GM23248 (cell line): ENCODE data around the gene SH3TC1. TPM values are rescaled to one million over a fixed set of nuclear protein-coding genes. Genes with fewer than 3 reads are reported as not detected.

Source experiments
- DNase-seq: peaks from one replicate; pipeline ENCODE4 v3.0.0-alpha.2; 2015
- H2AFZ ChIP-seq: fragments of 200-600 bp; sonication (generic); 2 replicates; pipeline ENCODE4 v1.6.1; 2016; ENCODE audit warnings: antibody characterized with exemption
- H3F3A ChIP-seq: fragments of 200-600 bp; sonication (generic); 2 replicates; pipeline ENCODE4 v1.6.1; 2016; ENCODE audit warnings: mild to moderate bottlenecking, antibody characterized with exemption, mixed run types; ENCODE audit not compliant: insufficient read depth
- H3K27ac ChIP-seq: fragments of 200-600 bp; sonication (generic); 2 replicates; pipeline ENCODE4 v1.5.1; 2016; ENCODE audit warnings: mild to moderate bottlenecking
- H3K27me3 ChIP-seq: fragments of 200-600 bp; sonication (generic); replicated peaks from 2 replicates; pipeline ENCODE4 v1.6.1; 2016; ENCODE audit warnings: mild to moderate bottlenecking; ENCODE audit not compliant: insufficient read depth
- H3K36me3 ChIP-seq: fragments of 200-600 bp; sonication (generic); 2 replicates; pipeline ENCODE4 v1.6.1; 2016; ENCODE audit warnings: low read depth, mild to moderate bottlenecking
- H3K4me1 ChIP-seq: fragments of 200-600 bp; sonication (generic); 2 replicates; pipeline ENCODE4 v1.6.1; 2016; ENCODE audit warnings: mild to moderate bottlenecking; ENCODE audit not compliant: insufficient read depth
- H3K4me2 ChIP-seq: fragments of 200-600 bp; sonication (generic); one replicate; pipeline ENCODE4 v1.6.1; 2016; ENCODE audit warnings: mild to moderate bottlenecking; ENCODE audit not compliant: unreplicated experiment
- H3K4me3 ChIP-seq: fragments of 200-600 bp; sonication (generic); 2 replicates; pipeline ENCODE4 v1.5.1; 2016; ENCODE audit warnings: mild to moderate bottlenecking
- H3K79me2 ChIP-seq: fragments of 200-600 bp; sonication (generic); 2 replicates; pipeline ENCODE4 v1.6.1; 2016; ENCODE audit warnings: mild to moderate bottlenecking; ENCODE audit not compliant: insufficient read depth
- H3K9ac ChIP-seq: fragments of 200-600 bp; sonication (generic); 2 replicates; pipeline ENCODE4 v1.6.1; 2016; ENCODE audit warnings: mild to moderate bottlenecking
- H3K9me2 ChIP-seq: fragments of 200-600 bp; sonication (generic); 2 replicates; pipeline ENCODE4 v1.6.1; 2016; ENCODE audit warnings: mixed run types, mild to moderate bottlenecking, moderate library complexity; ENCODE audit not compliant: insufficient read depth
- H3K9me3 ChIP-seq: fragments of 200-600 bp; sonication (generic); one replicate; pipeline ENCODE4 v1.6.1; 2017; ENCODE audit warnings: low read depth
- H4K20me1 ChIP-seq: fragments of 200-600 bp; sonication (generic); 2 replicates; pipeline ENCODE4 v1.6.0; 2016; ENCODE audit not compliant: insufficient read depth
- EZH2 ChIP-seq: fragments of 200-600 bp; sonication (generic); IDR thresholded peaks from 2 replicates; pipeline ENCODE4 v1.6.1; 2018; ENCODE audit warnings: antibody characterized with exemption, mild to moderate bottlenecking; ENCODE audit not compliant: insufficient read depth, poor library complexity, severe bottlenecking
- EZH2phosphoT487 ChIP-seq: fragments of 200-600 bp; sonication (generic); IDR thresholded peaks from 2 replicates; pipeline ENCODE4 v1.6.1; 2018; ENCODE audit warnings: antibody characterized with exemption, moderate library complexity, mild to moderate bottlenecking, low read depth; ENCODE audit not compliant: insufficient read depth
- WGBS, 2 experiments: methylation state at CpG; one replicate each; pipeline ENCODE4 v1.1.6; 2015 to 2017; ENCODE audit warnings: low lambda C conversion rate in 2 of 2, low coverage in 1 of 2; ENCODE audit errors: missing lambda C conversion rate in 2 of 2; 5-methylcytosine and 5-hydroxymethylcytosine counted together
- in situ Hi-C: fragments of 300-500 bp; cut with MboI; formaldehyde crosslinking; loops from 2 replicates; pipeline ENCODE4 v1.15.0; 2020
- polyA plus RNA-seq: library from polyadenylated mRNA; unstranded; fragments of >200 nt; fragmentation: Nextera tagmentation; extraction: Ambion mirVana; gene quantifications from 2 replicates; pipeline ENCODE4 v1.2.1, GENCODE V29; 2016
- total RNA-seq: library from RNA; depleted of rRNA; stranded (reverse); fragments of >200 nt; shearing (Covaris generic); gene quantifications from 2 replicates; pipeline ENCODE4 v1.2.3, GENCODE V29; 2014

The SH3TC1 gene
- total and polyA plus RNA-seq, 2 experiments from 2014 or later, result 2.3 to 6.5 TPM

DNA sequence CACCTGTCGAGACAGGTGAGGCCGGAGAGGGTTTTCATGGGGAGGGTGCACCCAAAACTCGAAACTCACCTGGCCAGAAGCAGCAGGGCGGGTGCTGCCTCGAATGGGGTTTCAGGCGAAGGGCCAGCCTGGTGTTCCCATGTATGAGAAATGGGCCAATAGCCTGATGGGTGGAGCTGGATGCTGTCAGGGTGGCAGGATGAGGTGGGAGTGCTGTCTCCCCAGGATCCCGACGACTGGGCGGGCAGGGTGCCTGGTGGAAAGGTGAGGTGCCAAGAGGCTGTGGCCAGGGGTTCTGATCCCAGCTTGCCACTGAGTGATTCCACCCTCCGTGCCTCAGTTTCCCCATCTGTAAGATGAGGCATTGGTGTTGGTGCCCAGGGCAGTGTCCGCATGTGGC, 16.8 kb upstream of the SH3TC1 start:
- no peak overlapping the region for H3K9ac ChIP-seq
- in situ Hi-C loops, result no loop called here
- no peak for DNase-seq
- H3K9me3 ChIP-seq, result no peaks in the 10 kb centered on the region
- H2AFZ ChIP-seq, result no peak overlapping the region
- WGBS, 2 experiments, result 87 to 88% methylated on average over 11 of the region's 11 CpGs
- H3K4me3 ChIP-seq, result no peak overlapping the region
- no peaks in the 10 kb centered on the region for H3K9me2 ChIP-seq
- H3K27ac ChIP-seq, result no peak overlapping the region
- no peak overlapping the region for H3K4me2 ChIP-seq
- H3F3A ChIP-seq, result peaks cover 18% of the 10 kb centered on the region
- H3K36me3 ChIP-seq, result no peaks in the 10 kb centered on the region
- H3K79me2 ChIP-seq, result no peaks in the 10 kb centered on the region
- H3K27me3 ChIP-seq, result no peaks in the 10 kb centered on the region; the same call in 1 of the 2 replicates
- no peaks in the 10 kb centered on the region for H4K20me1 ChIP-seq
- peaks cover 18% of the 10 kb centered on the region for H3K4me1 ChIP-seq
- no peak for TF ChIP-seq EZH2
- TF ChIP-seq EZH2phosphoT487, result no peak

DNA sequence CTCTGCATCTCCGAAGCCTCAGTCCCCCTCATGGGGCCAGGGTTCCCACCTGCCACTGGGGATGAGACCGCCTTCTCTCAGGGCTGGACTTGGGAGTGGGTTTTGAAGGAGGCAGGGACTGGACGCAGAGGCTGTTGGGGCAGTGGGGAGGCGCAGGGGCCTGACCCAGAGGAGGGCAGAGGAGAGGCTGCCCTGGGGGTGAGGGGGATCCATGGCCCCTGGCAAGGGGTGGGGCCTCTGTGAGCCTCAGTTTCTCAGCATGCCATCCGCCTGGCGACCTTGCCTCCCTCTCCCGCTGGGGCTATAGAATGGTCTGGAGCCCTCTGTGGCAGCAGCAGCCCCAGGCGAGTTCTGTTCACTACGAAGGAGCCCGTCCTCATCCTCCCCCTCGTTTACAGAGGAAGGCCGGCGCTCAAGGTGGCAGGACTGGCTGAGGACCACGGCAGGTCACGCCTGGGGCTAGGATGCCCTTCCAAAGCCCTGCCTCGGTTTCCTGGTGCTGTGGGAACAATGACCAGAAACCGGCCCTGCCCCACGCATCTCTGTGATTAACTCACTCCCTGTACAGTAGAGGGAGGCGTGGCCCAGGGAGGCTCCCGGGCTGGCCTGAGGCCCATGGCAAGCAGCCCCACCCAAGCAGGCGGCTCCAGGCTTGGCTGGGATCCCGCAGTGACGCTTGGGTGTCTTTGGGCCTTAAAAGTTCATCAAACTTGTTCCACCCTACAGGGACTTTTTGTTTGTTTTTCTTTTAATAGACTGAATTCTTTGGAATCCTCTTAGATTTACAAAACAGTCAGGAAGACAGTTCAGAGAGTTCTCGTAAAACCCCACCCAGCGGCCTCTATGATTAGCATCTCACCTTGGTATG, 16.0 kb upstream of the SH3TC1 start:
- WGBS, 2 experiments, result 45 to 47% methylated on average over 20 to 25 of the region's 25 CpGs
- Histone ChIP-seq H3K4me3 (no peak overlapping the region), H3F3A (peaks cover 18% of the 10 kb centered on the region), H3K4me1 (peaks cover 18% of the 10 kb centered on the region), H3K9me3 (no peaks in the 10 kb centered on the region), H4K20me1 (no peaks in the 10 kb centered on the region), H3K36me3 (no peaks in the 10 kb centered on the region), H3K4me2 (no peak overlapping the region), H2AFZ (no peak overlapping the region), H3K79me2 (no peaks in the 10 kb centered on the region), H3K27me3 (no peaks in the 10 kb centered on the region; the same call in 1 of the 2 replicates), H3K9me2 (no peaks in the 10 kb centered on the region), H3K27ac (no peak overlapping the region), H3K9ac (no peak overlapping the region)
- peak; percentile 94 for DNase-seq
- TF ChIP-seq EZH2, result no peak
- TF ChIP-seq EZH2phosphoT487, result no peak
- in situ Hi-C loops, result no loop called here

DNA sequence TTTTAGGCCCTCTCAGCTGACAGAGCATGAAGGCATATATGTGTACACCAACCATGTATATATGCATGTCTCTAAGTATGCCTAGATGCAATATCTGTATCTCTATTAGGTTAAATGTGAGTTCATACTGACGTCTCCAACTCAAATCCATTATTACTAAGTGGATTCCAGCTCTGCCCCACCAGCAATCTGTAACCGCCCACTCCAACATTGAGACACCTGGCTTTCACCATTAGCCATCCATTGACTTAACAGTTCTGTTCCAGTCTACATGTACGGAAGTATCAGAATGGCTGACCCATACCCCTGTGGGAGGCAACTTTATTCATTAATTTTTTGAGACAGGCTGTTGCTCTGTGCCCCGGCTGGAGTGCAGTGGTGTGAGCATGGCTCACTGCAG, 15.0 kb upstream of the SH3TC1 start:
- no peak for DNase-seq
- Histone ChIP-seq H3K4me3 (no peak overlapping the region), H3K9ac (no peak overlapping the region), H3K9me2 (no peaks in the 10 kb centered on the region), H3F3A (peaks cover 18% of the 10 kb centered on the region), H3K27me3 (no peaks in the 10 kb centered on the region; the same call in 1 of the 2 replicates), H2AFZ (no peak overlapping the region), H3K9me3 (no peaks in the 10 kb centered on the region), H3K27ac (no peak overlapping the region), H3K36me3 (no peaks in the 10 kb centered on the region), H4K20me1 (no peaks in the 10 kb centered on the region), H3K79me2 (no peaks in the 10 kb centered on the region), H3K4me2 (no peak overlapping the region), H3K4me1 (peaks cover 18% of the 10 kb centered on the region)
- WGBS, 2 experiments, result 74 to 80% methylated on average over 4 of the region's 4 CpGs
- in situ Hi-C loops, result no loop called here
- TF ChIP-seq EZH2phosphoT487 (no peak), EZH2 (no peak)

DNA sequence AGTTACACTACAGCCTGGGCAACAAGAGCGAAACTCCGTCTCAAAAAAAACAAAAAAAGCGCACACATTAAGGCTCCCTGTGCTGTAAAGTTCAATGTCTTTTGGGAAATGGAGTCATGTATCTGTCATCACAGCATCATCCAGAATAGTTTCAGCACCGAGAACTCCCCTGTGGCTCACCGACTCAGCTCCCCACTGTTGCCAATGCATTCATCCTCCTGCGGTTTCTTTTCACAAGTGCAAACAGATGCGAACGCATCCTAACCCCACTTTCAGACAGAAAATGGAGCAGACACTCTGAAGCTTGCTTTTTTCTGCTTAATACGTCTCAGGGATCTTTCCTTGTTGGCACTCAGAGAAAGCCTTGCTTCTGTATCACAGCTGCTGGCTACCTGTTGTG, 13.8 kb upstream of the SH3TC1 start:
- H3K79me2 ChIP-seq, result no peaks in the 10 kb centered on the region
- DNase-seq, result peak; percentile 96
- H3K4me3 ChIP-seq, result peak overlapping the region; percentile 33; the same call in 1 of the 2 replicates
- H3K9ac ChIP-seq, result peak overlapping the region; percentile 10; the same call in 1 of the 2 replicates
- peak overlapping the region; percentile 53 for H3K4me2 ChIP-seq
- H3K4me1 ChIP-seq, result peaks cover 18% of the 10 kb centered on the region
- H3K9me3 ChIP-seq, result no peaks in the 10 kb centered on the region
- no peaks in the 10 kb centered on the region for H3K27me3 ChIP-seq
- TF ChIP-seq EZH2, result no peak
- TF ChIP-seq EZH2phosphoT487, result peak; percentile 92
- H3K9me2 ChIP-seq, result no peaks in the 10 kb centered on the region
- H3K27ac ChIP-seq, result peak overlapping the region; percentile 47
- WGBS, 2 experiments, result 1 to 4% methylated on average over 9 of the region's 9 CpGs
- no peaks in the 10 kb centered on the region for H4K20me1 ChIP-seq
- H3F3A ChIP-seq, result peaks cover 18% of the 10 kb centered on the region
- no peak overlapping the region for H2AFZ ChIP-seq
- in situ Hi-C loops, result no loop called here
- H3K36me3 ChIP-seq, result no peaks in the 10 kb centered on the region
